ENCODE results near the gene SLC44A1.

Gene SLC44A1

DNA sequence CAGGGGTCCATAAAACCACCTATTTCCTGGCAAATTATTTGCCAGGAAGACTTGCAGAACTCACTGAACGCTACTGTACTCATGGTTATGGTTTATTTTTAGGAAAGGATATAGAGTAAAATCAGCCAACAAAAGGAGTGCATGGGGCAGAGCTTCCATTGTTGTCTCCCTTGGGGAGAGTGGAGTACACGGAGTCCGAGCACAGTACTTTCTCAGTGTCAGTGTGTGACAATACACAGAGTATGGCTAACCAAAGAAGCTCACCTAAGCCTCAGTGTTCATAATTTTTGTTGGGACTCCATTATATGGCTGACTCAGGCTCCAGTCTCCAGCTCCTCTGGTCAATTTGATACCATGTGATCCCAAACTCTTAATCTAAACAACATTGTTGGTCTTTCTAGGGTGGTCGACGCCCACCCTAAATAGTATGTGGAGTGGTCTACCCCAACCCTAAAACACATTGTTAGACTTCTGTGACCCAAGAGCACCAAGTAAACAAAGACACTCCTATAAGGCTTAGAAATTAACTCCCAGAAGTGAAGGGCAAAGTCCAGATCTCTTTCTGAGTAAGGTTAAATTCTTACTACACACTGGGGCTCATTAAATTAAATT, 74.9 kb downstream of the SLC44A1 start:
- H2AFZ ChIP-seq, result no peak overlapping the region
- H3K4me1 ChIP-seq, result no peaks in the 10 kb centered on the region
- H3K4me3 ChIP-seq (ENCODE audit: low read depth, low read length), result no peak overlapping the region
- TF ChIP-seq, protein P1, sequence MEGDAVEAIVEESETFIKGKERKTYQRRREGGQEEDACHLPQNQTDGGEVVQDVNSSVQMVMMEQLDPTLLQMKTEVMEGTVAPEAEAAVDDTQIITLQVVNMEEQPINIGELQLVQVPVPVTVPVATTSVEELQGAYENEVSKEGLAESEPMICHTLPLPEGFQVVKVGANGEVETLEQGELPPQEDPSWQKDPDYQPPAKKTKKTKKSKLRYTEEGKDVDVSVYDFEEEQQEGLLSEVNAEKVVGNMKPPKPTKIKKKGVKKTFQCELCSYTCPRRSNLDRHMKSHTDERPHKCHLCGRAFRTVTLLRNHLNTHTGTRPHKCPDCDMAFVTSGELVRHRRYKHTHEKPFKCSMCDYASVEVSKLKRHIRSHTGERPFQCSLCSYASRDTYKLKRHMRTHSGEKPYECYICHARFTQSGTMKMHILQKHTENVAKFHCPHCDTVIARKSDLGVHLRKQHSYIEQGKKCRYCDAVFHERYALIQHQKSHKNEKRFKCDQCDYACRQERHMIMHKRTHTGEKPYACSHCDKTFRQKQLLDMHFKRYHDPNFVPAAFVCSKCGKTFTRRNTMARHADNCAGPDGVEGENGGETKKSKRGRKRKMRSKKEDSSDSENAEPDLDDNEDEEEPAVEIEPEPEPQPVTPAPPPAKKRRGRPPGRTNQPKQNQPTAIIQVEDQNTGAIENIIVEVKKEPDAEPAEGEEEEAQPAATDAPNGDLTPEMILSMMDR (IDR thresholded peaks at IDR 0.05), result no peak
- H3K9me3 ChIP-seq (ENCODE audit: control insufficient read depth, low read length), result no peaks in the 10 kb centered on the region
- H3K27ac ChIP-seq, result no peak overlapping the region
- no peaks in the 10 kb centered on the region for H3K27me3 ChIP-seq (ENCODE audit: control insufficient read depth, insufficient read depth, low read length)
- peaks cover 4% of the 10 kb centered on the region for H3K79me2 ChIP-seq
- no peak overlapping the region for H3K4me2 ChIP-seq (ENCODE audit: low read length)
- no peaks in the 10 kb centered on the region for H3K36me3 ChIP-seq (ENCODE audit: control insufficient read depth, insufficient read depth, low read length)
- H3K9ac ChIP-seq, result no peak overlapping the region

DNA sequence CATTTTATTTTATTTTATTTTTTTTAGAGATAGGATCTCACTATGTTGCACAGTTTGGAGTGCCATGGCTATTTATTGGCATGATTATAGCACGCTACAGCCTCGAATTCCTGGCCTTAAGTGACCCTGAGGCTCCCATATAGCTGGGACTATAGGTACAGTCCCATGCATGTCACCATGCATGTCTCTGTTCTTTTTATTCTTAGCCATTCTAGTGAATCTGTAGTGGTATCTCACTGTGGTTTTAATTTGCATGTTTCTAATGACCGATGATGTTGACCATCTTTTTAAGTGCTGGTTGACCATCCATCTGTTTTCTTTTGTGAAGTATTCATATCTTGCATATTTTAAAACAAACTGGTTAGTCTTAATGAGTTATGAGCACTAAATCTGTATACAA, 76.1 kb downstream of the SLC44A1 start:
- H3K9ac ChIP-seq, result no peak overlapping the region
- no peak overlapping the region for H3K4me2 ChIP-seq (ENCODE audit: low read length)
- H3K4me3 ChIP-seq (ENCODE audit: low read depth, low read length), result no peak overlapping the region
- no peaks in the 10 kb centered on the region for H3K9me3 ChIP-seq (ENCODE audit: control insufficient read depth, low read length)
- no peak overlapping the region for H2AFZ ChIP-seq
- no peaks in the 10 kb centered on the region for H3K4me1 ChIP-seq
- TF ChIP-seq, protein P1 (IDR thresholded peaks at IDR 0.05), result no peak
- peaks cover 9% of the 10 kb centered on the region for H3K79me2 ChIP-seq
- H3K27me3 ChIP-seq (ENCODE audit: control insufficient read depth, insufficient read depth, low read length), result no peaks in the 10 kb centered on the region
- no peak overlapping the region for H3K27ac ChIP-seq
- no peaks in the 10 kb centered on the region for H3K36me3 ChIP-seq (ENCODE audit: control insufficient read depth, insufficient read depth, low read length)

DNA sequence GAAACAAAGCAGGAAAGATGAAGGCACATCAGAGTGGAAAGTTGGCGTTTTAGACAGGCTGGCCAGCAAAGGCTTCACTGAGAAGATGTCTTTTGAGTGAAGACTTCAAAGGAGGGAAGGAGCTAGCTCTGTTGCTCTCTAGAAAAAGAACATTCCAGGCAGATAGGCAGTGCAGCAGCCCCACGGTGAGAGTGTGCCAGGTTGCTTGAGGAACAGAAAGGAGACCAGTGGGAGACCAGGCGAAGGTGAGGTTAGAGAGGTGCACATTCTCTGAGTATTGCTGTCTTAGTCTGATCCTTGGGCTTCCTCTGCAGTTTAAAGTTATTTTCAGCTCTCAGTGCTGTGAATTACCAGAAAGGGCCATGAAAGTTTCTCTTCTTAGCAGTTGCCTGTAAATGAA, 83.8 kb downstream of the SLC44A1 start:
- Histone ChIP-seq H3K79me2 (peaks cover 15% of the 10 kb centered on the region), H3K9ac (no peak overlapping the region), H2AFZ (no peak overlapping the region), H3K4me2 (ENCODE audit: low read length) (no peak overlapping the region), H3K4me1 (peaks cover 4% of the 10 kb centered on the region), H3K9me3 (ENCODE audit: control insufficient read depth, low read length) (no peaks in the 10 kb centered on the region), H3K27me3 (ENCODE audit: control insufficient read depth, insufficient read depth, low read length) (no peaks in the 10 kb centered on the region), H3K36me3 (ENCODE audit: control insufficient read depth, insufficient read depth, low read length) (no peaks in the 10 kb centered on the region), H3K27ac (no peak overlapping the region), H3K4me3 (ENCODE audit: low read depth, low read length) (no peak overlapping the region)
- TF ChIP-seq, protein P1 (IDR thresholded peaks at IDR 0.05), result no peak

DNA sequence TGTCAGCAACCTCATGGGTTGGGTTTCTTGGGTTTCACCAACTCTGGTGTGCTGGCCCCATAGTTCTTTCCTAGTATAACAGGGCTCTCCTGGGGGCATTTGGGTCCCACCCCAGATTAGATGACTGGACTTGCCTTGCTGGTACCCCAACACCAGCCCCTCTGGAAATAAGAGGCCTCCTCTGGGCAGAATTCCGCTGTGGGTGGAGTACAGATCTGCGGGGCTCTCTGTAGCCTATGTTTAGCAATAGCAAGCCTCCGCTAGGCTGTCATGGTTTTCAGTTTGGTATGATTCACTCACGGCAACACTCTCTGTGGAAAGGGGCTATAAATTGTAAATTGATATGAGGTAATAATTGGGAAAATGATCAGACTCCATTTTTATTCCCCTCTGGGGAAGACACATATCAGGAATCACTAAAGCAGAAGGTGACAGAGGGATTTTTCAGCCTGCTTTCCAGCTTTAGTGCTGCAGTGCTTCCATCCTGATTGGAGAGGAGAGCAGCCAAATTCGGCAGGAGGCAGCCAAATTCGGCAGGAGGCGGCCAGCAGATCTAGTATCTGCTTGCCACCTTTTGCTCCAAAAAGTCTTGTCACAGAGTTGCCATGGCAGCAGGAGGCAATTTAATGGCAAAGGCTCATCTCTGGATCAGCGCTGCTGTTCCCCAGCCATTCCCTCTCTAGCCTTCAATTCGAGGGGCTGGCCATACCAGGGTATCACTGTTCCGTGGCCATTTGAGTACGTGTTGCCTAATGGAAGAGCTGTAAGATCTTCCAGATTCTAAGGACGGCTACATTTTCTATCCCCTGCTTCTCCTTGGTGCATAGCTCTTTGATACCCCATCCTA, 84.6 kb downstream of the SLC44A1 start:
- Histone ChIP-seq H3K27ac (no peak overlapping the region), H3K9me3 (ENCODE audit: control insufficient read depth, low read length) (no peaks in the 10 kb centered on the region), H3K4me1 (peaks cover 4% of the 10 kb centered on the region), H3K27me3 (ENCODE audit: control insufficient read depth, insufficient read depth, low read length) (no peaks in the 10 kb centered on the region), H3K79me2 (peaks cover 13% of the 10 kb centered on the region), H2AFZ (no peak overlapping the region), H3K4me3 (ENCODE audit: low read depth, low read length) (no peak overlapping the region), H3K9ac (no peak overlapping the region), H3K36me3 (ENCODE audit: control insufficient read depth, insufficient read depth, low read length) (no peaks in the 10 kb centered on the region), H3K4me2 (ENCODE audit: low read length) (no peak overlapping the region)
- TF ChIP-seq, protein P1 (IDR thresholded peaks at IDR 0.05), result no peak

Data from parathyroid adenoma (tissue), 2 donors.